Hematopoietic multipotent progenitor cell treated with erythropoietin and hydrocortisone succinate and interleukin-3 and kit ligand, for 17 days (in vitro differentiated cells): ENCODE results near the gene FNBP1L.

Experiments used
- DNase-seq: peaks from one replicate; pipeline ENCODE4 v3.0.0-alpha.2; 2015; ENCODE audit warnings: low spot score

FNBP1L gene

DNA sequence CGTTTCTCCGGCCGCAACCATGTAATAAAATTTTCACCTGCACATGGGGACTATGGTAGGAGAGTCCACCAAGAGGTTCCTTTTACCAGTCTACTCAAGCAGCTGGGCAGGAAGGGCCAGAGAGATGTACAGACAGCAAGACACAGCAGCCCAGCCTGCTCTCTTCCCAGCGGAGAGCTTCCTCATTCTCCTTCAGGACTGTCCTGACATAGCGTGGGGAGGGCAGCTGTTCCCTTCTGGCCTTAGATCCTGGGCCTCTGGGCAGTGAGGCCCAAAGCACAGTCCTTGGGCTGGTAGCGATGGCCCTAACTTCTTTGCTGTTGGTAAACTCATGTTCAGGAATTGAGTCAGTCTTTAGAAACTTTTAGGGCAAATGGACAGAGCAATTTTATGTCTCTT is 144.6 kb downstream of the FNBP1L start:
- no peak for DNase-seq

DNA sequence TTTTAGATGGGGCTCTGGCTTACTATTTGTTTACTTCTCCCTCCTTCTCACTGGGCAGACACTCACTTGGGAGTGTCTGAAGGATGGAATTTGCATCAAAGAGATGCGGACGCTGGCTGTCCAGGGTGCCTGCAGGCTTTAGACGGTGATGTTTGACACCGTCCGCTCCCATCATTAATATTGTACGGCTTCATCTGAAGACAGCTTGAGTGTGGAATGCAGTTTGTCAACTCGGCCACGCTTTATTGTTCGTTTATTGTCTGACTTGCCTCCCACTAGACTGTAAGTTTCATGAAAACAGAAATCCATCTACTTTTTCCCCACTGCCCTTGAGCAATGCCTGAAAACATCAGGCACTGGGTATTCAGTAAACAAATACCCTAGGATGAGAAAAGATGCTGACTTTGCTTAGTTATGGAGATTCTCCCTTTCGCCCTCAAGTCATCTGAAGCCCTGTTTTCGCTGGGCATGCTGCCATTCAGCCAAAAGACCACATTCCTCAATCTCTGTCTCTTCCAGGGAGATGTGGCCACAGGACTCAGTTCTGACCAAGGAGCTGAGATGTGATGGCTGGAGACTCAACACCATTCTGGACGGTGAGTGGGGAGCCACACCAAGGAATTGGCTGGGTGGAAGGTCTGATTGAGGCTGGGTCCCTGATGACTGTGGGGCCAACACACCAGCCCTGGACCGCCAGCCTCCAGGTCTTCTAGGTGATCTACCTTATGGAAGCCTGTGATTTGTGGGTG is 146.1 kb downstream of the FNBP1L start:
- DNase-seq = no peak

DNA sequence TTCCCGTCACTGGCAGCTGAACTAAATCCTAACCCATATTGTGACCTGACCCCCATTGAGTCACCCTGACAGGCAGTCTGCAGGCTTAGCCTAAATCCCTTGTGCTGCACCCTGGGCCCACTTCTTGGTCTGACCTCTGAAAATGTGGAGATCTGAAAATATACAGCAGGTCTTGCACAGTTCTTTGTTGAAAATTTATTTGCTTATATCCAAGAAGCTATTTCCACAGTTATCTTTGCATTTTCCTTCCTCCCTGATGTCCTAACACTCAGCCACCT is 146.6 kb downstream of the FNBP1L start:
- DNase-seq = no peak

DNA sequence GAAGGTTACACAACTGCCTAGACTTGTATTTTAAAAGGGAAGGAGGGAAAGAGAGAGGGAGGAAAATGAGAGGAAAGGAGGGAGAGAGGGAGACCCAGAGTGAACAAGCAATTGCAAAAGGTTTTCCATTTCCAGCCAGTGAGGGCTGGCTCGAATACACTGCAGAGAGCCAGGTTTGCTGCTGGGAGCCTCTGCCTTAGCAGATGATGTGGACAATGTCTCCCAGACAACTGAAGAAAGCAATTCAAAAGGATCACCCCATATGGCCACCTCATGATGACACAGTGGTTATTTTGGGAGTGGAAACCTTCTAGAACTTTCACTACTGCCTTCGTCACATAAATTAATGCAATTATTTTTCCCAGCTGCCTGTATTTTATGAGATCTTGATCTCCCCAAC is 147.3 kb downstream of the FNBP1L start:
- DNase-seq = no peak

DNA sequence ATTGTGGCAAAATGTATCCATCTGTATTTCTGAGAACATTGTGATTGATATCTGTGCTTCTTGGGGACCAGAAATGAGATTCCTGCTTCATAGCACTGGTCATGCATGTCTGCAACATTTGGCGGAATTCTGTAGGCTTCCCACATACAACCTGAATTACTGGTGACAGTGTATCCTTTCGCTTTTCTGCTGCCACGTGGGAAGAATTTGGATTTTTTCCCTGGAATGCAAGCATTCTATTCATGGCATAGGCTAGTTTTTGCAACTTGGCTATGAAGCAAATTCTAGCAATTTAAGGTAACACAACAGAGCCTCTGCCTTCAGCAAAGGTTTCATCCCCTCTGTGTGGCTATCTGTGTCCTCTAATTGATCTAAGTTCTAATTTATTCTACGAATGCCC is 147.8 kb downstream of the FNBP1L start:
- DNase-seq = no peak

DNA sequence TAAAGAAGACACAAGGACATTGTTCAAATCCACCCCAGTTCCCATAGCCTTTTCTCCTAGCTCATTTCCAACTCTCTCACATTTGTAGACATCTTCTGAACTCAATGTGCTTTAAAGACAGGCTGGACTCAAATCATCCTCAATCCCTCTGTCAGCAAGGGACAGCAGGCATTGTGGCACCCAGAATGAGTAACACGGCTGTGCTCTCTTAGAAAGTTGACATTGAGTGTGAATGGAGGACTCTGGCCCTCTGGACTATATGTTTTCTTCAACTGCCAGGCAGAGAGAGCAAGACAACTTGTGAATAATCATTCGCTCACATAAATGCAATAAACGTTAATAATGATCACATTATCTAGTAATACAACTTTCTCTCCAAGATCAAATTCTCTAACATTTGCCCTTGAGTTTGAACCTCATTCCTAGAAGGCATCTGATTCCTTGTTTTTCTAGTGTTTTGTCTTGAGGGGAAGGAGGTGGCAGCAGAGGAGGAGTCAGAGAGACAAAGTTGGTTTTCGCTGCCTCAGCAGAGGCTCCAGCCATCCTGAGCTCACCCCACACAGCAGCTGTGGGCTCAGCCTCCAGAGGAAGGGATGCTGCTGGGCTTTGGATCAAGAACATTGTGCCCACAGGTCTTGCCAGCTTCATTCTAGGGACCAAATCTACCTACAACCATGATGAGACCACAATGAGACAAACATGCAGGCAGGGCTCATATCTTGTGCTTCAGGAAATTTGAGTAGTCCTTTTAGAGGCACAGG is 148.6 kb downstream of the FNBP1L start:
- no peak for DNase-seq

DNA sequence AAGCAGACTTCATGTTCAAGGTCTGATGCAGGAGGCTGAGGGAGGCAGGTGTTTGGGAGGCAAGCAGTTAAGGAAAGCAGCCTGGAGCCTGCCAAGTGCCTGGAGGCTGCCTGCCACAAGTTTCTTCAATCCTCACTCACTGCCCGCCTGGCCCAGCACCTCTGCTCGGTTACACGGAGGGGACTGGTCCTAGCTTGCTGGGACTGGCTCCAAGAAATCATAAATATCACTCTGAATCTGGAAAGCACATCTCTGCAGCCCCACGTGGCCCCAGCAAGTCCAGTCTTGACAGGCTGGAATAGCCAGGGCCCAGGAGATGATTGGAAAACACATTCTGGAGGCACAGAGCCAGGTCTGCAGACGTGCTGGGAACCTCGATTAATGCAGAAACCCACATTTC is 149.8 kb downstream of the FNBP1L start:
- no peak for DNase-seq

DNA sequence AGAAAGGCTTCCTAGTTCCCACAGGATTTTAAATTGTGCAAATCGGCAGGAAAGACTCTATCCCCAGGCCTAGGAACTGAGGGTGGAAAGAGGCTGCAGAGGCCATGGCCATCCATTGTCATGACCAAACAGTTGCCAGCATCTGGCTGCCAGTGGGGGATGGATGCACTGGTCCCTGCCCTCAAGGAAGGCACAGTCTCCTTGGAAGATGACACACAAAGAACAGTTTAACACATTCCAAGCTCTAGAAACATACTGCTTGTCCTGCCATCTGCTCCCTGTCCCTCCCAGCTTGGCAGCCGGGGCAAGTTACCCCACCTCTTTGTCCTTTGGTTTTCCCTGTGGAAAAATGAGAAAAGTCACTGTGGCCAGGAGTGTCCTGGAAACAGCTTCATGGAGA is 150.5 kb downstream of the FNBP1L start:
- no peak for DNase-seq

DNA sequence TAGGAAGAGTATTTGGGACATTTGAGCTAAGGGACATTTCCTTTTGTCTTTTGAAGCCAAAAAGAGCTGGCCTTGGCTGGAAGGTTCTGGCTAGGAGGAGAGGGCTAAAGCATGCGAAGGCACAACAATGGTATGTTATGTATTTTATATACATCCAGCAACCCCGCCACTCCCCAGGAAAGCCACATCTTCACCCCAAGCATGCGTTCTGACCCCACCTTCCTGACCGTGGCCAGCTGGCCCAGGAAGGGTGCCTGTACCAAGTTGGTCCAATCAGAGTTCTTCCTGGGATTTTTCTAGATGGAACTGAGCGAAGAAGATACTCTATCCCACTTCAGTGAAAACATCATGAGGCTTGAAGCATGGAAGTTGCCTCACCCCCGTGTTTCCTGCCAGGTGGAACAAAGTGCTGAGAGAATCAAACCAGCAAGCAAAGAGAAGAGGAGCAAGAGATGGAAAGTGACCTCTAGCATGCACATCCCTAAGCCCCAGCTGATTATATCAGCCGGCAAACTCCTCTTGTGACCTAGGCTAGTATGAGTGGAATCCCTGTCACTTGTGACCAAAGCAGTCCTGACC is 151.0 kb downstream of the FNBP1L start:
- DNase-seq = no peak

DNA sequence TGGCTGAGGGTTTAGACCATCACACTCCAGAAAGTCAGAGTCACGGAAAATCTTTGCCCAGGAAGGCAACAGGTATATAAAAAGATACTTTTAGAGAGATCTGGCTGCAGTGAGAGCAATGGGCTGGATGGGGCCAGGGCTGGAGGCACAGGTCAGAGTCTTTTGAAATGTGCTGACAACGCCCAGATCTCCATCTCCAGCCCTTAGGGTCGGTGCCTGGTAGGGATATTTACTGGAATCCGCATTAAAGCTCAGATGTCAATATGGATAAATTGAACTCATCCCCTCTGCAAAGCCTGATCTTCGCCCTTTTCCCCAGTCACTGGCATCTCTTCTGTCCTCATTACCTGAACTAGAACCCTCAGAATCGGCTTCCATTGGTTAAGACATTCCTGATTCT is 151.6 kb downstream of the FNBP1L start:
- no peak for DNase-seq

DNA sequence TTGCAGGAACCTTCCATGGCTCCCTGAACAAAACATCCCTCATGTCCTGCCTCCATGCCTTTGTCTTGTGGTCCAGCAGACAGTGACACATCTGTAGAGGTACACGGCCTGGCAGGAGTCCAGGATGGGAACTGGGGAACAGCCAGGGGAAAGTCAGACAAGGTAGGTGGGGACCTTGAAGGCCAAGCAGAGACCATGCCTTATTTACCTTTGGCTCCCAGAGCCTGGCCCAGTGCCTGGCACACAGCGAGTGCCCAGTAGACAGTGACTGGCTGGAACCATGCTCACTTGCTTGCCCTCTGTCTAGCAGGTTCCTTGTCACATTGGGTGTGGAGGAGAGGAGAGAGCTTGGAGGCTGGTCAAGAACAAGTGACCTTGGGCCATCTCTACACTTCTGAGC is 152.7 kb downstream of the FNBP1L start:
- no peak for DNase-seq

DNA sequence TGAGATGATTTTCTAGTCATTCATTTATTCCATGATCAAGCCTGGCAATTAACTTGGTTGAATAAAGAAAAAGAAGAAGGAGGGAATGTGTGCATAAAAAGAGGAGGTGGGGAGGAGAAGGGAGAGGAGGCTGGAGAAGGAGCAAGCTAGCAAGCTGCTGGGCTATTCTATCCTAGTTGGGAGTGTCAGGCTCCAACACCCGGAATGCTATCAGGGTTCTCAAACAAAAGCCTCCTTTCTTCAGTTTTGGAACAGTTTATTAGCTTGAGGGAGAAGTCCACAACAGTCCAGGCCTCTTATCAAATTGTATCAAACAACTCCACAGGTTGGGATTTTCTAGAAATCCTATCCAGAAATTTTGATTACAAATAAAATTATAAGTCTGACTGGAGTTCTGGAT is 153.8 kb downstream of the FNBP1L start:
- no peak for DNase-seq

DNA sequence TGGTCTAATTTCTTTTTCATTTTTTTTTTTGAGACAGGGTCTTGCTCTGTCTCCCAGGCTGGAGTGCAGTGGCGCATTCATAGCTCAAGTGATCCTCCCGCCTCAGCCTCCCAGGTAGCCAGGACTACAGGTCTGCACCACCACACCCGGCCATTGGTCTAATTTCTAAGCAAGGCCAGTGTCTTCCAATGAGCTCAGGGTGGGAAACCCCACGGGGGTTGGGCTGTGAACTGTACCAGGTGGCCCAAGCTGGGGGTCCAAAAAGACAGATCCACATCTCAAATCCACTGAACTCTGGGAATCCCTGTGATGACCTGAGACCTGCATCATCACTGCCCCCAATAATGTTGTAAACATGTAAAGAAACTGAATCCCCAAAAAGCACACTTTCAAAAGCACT is 154.2 kb downstream of the FNBP1L start:
- DNase-seq = no peak

DNA sequence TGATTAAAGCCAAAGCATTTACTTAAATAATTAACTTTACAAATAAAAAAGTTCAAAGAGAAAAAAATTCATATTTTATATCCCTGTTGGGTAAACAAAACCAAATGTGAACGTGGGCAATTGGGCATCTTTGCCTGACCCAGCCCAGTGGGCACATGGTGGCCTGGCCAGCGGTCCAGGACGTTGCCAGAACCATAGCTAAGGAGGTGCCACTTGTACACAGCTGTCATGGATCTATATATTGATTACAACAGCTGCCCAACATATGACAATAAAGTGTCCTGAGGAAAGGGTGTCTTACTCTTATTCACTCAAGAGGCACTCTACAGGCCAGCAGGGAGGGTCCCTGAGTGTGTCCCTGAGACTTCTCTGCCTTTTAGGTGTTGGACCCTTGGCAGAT is 155.2 kb downstream of the FNBP1L start:
- DNase-seq = no peak

DNA sequence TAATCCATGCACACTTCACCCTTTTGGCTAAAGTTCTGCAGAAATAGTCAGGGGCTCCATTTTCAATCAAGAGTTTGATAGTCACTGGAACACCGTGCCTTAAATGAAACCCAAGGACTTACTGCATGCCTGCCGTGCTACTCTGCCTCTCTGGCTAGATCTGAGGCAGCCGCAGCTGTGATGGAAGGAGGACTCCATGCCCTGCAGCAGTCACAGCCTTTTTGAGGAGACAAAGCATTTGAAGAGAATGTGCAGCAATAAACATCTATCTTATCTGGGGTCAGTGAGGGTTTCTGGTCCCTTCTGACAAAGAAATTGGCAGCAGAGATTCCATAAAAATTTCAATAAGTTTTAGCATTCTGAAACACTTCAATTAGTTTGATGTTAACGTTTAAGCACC is 155.7 kb downstream of the FNBP1L start:
- no peak for DNase-seq
